Amniotic stem cell (primary cell): ENCODE measurements around the gene APLF.
A peak's percentile ranks its signal among the peaks of the same experiment; 100 is the strongest.

Experiments
- DNase-seq: peaks from one replicate; lab custom pipeline; 2025; lab: John Stamatoyannopoulos, UW

The APLF gene, protein sequence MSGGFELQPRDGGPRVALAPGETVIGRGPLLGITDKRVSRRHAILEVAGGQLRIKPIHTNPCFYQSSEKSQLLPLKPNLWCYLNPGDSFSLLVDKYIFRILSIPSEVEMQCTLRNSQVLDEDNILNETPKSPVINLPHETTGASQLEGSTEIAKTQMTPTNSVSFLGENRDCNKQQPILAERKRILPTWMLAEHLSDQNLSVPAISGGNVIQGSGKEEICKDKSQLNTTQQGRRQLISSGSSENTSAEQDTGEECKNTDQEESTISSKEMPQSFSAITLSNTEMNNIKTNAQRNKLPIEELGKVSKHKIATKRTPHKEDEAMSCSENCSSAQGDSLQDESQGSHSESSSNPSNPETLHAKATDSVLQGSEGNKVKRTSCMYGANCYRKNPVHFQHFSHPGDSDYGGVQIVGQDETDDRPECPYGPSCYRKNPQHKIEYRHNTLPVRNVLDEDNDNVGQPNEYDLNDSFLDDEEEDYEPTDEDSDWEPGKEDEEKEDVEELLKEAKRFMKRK

DNA sequence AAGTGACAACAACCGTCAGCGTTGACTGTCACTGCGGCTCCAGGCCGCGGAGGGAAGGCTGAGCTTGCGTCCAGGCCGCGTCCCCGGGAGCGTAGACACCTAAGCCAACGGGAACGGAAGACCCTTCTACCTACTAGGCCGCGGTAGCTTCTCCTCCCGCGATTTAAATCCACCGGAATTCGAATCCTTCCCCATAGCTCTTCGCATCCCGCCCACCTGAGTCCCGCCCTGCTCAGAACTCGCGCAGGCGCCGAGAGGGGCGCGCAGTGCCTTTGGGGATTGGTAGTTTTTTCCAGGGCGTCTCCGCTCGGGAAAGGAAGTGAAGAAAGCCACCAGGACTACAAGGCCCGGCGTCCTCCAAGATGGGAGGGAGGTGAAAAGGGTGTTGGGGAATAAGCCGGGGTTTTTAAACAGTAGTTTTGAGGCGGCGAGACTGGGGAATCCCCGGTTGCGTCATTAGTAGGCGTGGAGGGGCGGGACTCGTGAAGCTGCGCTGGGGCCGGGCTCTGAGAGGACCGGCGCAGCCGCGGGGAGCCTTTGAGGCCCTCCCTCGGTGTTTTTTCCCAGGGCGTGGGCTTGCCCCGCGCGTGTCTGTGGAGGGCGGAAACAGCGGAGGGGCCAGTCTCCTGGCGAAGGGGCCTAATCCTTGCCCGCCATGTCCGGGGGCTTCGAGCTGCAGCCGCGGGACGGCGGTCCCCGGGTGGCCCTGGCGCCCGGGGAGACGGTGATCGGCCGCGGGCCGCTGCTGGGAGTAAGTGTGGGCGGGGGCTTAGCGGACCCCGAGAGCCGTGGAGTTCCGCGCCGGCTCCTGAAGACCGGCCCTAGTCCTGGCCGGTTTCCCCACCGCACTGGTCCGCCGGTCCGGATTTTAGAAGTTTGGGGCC lies at the start of gene APLF, which contains the start of gene FBXO48:
Gene APLF (plus strand): TSS at position 509 of the 884 bp plus-strand sequence. CDS start 147 bp downstream, at position 656.
Gene FBXO48 (minus strand): TSS at position 218 of the 884 bp plus-strand sequence. CDS start 2,149 bp downstream, outside the sequence.
- peak; percentile 99 for DNase-seq

DNA sequence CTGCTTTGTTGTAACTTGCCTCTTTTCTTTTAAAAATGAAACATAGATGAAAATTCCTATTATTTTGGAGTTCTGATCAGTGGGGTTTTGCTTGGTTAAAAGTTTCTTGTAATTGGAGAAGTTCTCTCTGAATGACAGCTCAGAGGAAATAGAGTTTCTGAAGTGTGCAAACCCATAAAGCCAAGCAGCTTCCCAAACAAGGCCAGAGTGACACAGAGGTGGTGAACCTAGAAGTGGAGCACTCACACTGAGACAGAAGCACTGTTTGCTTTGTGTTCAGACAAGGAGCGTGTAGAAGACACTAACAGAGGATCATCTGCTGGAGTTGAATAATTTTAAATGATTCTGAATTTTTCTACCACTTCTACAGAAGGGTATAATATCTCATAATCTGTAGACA lies 49.5 kb upstream of the APLF start:
- no peak for DNase-seq

DNA sequence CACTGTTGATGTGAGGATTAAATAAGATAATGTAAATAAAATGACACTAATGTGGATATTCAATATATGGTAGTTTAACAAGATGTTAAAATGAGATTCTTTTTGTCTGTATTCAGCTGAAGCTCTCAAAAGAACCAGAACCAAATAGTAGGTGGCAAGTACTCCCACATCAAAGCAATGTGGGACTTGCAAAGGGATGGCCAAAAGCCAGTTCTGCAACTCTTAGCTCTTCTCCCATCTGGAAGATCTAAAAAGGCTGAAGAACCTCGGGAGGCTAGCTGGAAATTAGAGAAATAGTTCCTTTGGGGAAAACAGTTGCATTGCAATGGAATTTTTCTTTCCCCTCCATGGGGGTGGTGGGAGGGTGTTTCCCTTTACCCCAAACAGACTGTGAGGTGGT lies 49.0 kb upstream of the APLF start:
- DNase-seq, result no peak

DNA sequence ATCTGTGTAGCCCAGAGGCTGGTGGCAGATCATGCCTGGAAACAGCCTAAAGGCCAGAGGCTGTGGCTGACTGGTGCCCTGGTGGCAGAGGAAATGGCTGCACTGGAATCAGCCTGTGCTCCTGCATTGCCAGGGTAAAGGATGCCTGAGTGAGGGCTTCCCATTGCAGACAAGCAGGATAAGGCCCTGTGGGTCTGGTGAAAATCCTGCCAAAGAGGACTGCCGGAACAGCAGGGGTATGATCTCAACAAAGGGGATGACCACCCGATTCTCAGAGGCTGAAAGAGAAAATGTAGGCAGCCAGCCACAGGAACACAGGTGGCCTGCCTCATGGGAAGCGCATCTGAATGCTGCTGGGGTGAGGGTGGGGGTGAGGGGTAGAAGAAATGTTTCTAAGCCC lies 48.5 kb upstream of the APLF start:
- no peak for DNase-seq

DNA sequence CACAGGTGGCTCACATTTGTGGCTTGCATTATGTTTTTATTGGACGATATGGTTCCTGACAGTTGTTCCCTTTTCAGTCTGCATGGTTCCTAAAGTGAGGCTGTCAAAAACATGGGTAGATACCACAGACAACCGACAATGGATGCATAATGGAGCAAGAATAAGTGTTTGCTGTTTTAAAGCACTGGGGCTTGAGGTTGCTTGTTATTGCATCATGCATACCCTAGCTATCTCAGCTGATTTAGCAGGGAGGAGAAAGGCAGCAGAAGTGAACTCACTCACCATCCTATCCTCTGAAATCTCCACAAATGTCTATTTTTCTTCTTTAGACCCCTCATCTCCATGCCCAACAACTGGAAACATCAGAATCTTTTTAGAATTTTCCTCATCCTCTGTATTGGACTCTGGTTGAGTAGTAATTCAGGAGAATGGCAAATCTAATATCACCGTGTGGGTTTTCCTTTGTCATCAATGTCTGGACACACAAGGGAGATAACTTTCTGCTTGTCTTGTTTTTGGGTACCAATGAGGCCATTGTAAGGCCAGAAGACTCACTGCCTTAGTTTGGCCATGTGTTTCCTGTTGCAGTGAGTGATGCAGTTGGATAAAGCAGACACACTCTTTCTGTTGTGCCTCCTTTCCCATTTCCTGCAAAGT lies 47.0 kb upstream of the APLF start:
- no peak for DNase-seq

DNA sequence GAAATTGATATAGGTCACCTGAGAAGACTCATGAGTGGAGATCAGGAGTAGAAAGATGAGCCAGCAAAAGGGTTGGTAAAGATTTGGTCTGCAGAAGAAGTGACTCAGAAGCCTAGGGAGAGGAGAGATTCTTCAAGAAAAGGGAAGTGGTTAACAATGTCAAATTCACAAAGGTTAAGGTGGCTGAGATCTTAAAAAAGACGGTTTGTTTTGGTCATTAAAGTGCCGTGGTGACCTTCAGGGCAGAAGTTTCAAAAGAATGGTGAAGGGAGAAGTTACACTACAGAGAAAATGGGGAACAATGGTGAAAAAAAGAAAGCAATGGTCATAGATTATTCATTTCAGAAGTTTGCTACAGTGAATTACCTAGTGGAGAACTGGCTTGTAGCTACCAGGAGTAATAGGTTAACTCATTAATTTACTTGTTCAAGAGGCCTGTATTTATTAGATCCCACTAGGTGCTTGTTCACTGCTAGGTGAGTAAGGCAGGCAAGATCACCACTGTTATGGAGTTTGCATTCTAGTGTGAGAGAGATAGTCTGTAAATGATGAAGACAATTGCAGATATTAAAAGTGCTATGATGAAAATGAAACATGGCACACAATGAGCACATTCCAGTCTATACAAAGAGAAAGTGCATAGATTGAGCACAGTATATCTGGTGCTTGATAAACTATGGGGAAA lies 43.3 kb upstream of the APLF start:
- no peak for DNase-seq

DNA sequence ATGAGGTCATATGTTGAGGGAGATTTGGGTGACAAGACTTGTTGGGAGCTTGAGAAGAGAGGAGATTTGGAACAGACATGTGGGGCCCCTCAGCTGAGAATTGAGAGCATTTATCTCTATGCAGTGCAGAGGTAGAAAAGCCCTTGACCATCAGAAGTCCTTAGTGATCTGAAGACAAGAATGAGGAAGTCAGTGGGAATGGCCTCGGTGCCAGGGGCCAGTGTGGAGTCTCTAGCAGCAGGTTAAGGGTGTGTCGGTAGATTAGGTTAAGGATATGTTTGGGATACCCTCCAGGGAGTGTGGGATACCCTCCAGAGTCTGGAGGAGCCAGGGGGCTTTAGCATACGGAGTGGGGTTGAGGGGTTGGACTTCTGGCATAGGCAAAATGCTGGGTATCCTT lies 41.9 kb upstream of the APLF start:
- DNase-seq, result no peak

DNA sequence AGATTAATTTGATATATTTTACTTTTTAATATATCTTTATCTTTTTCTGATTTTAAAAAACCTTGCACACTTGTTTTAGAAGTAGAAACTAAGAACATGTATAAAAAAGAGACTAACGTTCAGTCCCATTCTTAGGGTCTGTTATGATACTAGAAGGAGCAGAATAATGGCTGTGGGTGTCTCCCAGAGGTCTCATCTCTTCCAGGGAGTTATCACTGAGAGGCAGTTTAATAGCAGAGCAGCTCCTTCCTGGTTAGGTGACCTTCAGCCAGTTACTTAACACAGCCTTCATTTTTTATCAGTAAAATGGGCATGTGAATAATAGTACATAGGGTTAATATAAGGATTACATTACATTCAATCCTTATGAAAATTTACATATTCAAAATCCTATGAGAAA lies 40.9 kb upstream of the APLF start:
- DNase-seq, result no peak

DNA sequence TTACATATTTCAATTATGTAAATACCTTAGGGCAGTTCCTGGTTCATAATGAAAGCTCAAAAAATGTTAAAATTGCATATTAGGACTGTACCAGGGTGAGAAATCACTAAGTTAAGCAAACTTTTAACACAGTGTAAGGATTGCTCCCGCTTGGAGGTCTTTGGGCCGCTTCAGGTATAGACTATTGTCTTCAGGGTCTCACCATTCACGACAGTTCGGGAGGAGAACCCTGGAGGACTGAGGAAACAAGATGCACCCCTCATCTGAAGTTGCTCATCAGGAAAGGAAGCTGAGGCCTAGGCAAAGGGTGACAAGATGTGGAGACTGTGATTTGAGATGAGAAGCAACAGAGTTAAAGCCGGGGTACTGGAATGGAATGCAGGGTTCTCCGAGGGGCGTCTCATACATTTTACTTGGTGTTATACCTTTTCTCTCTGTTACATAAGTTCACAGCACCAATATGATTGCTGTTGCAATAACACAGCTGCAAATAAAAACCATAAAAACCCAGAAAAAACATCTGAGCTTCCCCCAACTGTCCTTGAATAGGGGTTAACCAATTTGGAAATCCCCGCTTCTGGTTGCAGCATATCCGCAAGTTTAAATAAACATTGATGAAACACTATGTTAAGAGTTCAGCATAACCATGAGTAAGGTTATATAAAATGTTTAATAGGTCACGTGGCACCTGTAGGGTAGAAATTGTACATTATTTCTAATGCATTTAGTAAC lies 40.4 kb upstream of the APLF start:
- no peak for DNase-seq

DNA sequence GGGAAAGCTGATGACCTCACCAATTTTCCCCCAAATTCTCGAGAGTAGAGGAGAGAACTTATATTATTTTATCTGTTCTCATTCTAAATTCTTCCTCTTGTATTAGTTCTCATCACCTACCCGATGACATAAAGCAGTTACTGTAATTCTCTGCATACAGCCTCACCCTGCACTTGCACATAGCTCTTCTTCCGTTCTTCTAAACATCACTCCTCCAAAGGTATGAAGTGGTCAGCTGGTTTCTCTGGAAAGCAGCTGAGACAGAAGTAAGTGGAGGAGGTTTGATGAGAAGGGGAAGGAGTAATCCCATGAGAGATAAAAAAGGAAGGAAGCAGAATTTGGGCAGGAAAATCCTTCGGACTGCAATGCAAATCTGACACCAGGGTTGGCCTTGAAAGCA lies 39.3 kb upstream of the APLF start:
- no peak for DNase-seq

DNA sequence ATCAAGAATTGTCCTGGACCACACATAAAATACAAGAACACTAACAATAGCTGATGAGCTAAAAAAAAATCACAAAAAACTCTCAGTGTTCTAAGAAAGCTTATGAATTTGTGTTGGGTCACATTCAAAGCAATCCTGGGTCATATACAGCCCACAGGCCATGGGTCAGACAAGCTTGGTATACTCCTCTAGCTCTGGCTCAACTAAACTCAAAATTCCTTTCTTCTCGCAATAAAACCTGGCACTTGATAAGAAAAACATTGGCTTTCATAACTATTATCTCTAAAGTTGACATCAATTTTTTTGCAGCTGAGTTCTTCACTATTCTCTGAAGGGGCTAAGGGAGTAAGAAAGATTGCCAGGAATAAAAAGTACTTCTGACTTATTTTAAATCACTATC lies 38.6 kb upstream of the APLF start:
- DNase-seq, result no peak

DNA sequence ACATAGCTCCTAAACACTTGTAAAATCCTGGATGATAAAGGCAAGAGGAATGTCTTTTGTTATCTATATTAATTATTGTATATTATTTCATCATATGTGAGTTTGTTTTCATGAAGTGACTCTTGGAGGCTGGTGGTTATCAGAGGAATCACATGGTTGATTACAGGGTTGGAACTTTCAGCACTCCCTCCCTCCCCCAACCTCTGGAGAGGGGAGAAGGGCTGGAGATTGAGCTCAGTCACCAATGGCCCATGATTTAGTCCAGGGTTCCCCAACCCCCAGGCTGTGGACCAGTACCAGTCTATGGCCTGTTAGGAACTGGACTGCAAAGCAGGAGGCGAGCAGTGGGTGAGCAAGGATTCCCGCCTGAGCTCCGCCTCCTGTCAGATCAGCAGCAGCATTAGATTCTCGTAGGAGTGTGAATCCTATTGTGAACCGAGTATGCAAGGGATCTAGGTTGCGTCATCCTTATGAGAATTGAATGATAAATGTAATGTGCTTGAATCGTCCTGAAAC lies 38.0 kb upstream of the APLF start:
- no peak for DNase-seq

DNA sequence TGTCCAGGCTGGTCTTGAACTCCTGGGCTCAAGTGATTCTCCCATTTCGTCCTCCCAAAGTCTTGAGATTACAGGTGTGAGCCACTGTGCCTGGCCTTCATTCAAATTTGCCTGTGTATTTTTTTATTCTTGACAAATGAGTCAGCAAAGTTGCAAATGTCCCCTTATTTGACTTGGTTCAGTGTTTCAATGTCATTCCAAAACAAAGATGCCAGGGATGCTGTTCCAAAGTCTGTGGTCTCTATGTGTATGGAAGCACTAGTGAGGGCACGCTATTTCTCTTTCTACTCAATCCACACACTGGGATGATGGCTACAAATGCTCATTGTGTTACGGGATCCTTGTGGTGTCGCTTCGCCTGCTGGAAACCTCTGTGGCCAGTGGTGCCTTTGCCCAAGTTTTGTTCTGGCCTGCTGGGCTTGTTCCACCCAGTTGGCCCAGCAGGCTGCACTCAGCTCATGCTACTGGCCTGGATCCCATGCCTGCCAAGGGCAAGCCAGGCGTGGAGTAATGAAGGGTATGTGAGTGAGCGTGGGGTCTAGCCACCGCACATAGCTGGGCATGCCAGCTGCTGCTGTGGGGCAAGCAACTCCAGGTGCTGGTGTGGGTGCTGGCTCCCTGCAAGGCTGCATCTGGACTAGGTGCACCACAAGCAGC lies 35.9 kb upstream of the APLF start:
- no peak for DNase-seq

DNA sequence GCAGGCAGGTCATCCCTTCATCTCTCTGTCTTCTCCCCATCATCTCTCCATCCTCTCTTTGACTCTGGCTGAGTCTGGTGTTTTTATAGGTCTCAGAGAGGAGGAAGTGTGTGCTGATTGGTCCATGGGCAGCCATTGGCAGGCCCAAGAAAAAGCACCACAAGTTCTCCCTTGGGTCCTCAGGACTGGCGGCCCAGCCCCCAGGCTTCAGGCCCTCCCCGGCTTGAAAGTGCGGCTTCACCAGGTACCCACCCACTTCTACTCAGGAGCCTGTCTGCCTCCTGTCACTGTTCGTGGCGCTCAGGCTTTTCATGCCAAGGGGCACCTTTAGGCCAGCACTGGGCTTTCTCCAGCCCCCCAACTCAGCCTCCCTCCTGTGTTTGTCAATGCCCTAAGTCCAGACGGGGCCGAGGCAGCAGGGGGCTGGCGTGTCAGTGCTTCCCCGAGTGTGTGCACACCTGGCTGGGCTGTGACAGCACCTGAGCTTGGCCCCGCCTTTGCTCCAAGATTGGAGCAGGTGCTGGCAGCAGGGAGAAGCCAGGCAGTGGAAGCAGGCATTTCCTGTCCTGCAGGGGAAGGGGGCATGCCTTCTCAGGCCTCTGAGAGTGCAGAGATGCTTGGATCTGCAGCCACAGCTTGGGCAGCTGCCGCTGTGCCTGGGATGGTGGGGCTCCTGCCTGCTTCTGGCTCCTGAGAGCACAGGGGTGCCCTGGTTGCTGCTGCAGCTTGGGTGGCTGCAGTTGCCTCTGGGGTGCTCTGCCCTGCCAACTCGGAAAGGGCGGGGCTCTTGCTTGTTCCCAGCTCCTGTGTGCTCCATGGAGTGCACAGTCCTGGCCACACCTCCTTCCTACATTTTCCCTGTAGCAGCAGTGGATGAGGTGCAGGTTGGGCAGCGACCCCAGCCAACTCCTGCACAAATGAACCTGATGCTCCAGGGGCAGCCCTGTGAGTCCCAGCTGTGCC lies 34.4 kb upstream of the APLF start:
- no peak for DNase-seq

DNA sequence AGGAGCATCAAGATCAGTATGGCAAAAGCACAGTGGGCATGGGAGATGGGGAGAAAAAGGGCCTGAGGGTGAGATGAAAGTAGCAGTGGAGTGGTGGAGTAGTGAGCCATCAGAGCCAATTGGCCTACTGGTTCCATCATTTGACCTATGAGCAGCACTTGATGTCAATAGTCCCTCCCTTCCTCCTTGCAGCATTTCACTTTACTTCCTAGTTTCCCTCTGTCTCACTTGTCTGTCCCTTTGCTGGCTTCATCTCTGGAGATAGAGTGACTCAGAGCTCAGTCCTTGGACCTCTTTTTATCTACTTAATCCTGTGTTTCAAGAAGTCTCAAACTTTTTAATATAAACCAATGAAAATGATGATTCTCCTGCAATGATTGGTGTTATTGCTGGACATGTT lies 32.4 kb upstream of the APLF start:
- DNase-seq, result no peak

DNA sequence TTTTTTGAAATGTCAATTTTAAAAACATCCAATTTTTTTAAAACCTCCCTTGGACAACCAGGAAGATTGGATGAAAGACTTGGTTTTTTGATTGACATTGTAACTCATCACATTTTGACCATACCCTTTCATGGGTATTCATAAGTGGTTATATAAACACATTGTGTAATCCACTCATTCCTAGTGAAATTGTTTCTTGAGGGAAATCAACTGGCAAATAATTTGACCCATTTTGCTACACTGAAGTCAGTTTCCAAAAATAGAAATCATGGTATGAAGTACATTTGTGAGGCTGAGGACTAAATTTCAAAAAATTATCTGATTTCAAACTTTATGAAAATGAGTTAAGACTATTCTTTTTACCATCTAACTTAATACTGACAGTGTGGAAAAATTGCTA lies 31.8 kb upstream of the APLF start:
- DNase-seq, result no peak

DNA sequence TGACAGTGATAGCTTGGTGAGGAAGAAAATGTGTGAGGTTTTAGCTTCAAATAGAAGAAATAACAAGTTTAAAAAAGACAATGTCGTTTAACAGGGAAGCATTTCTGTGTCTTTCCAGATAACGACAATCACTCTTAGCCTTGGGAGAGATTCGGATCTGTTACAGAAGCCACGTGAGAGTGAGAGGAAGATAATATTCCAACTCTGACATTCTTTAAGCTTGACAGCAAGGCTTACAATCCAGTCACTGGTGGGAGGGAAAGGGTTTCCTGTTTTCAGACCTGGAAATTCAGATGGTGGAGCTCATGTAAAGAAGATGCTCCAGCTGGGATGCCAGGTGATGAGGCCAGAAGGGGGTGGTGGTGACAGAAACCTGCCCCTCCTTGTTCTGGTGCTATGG lies 31.1 kb upstream of the APLF start:
- no peak for DNase-seq

DNA sequence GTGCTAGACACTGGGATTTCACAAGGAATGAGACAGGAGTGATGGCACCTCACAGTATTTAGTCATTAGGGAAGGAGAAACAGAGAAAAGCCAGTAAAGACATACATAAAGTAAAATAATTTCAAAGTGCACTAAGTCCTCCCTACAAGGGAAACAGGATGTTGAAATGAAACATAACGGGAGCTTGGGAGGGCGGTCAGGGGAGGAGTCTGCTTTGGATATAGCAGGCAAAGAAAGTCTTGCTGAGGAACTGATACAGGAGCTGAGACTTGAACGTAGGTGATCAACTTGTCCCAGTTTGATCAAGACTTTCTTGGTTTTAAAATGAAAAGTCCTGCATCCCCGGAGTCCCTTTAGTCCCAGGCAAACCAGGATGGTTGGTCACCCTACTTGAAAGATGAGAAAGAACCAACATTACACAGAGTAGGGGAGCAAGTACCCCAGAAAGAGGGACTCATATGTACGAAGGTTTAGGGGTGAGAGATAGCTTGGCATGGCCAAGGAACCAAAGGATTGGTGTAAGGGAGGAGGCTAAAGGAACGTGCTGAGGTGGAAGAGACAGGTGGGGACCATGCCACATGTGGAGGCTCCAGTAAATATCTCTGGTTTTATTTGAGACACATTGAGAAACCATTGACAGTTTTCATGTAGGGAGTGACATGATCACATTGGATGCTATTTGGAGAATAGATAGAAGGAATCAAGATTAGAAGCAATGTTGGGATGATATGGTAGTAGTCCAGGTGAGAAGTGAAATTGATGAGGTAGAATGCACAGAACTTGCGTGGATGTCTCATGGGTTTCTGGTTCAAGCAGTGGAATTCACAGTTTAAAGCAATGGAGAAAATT lies 28.7 kb upstream of the APLF start:
- no peak for DNase-seq
